ENCODE results near the gene NPB.
A peak's percentile ranks its signal among the peaks of the same experiment; 100 is the strongest.

NPB gene

GRCh38 chr17:81913394-81914102 is 11.5 kb downstream of the NPB start:
- peaks cover 6% of the 10 kb centered on the region; the same call in 1 of the 2 replicates for H3K4me1 ChIP-seq
- DNase-seq: no peak
- no peaks in the 10 kb centered on the region for H3K27me3 ChIP-seq
- H3K9me3 ChIP-seq: no peaks in the 10 kb centered on the region
- no peak for TF ChIP-seq CTCF (IDR thresholded peaks at IDR 0.05; ENCODE audit: low read depth, low read length)
- peaks cover 31% of the 10 kb centered on the region for H3K36me3 ChIP-seq
- no peak overlapping the region for H3K4me3 ChIP-seq (ENCODE audit: low read depth, low read length)

- peaks cover 6% of the 10 kb centered on the region; the same call in 1 of the 2 replicates for H3K4me1 ChIP-seq
- no peaks in the 10 kb centered on the region for H3K27me3 ChIP-seq
- peaks cover 31% of the 10 kb centered on the region for H3K36me3 ChIP-seq
Observed at GRCh38 chr17:81914103-81914850, 12.2 kb downstream of the NPB start.

GRCh38 chr17:81915331-81915730 is 13.3 kb downstream of the NPB start:
- peaks cover 41% of the 10 kb centered on the region for H3K36me3 ChIP-seq
- H3K4me1 ChIP-seq: peaks cover 6% of the 10 kb centered on the region; the same call in 1 of the 2 replicates

More at GRCh38 chr17:81914103-81914850, 12.2 kb downstream of the NPB start:
- Histone ChIP-seq H3K4me3 (ENCODE audit: low read depth, low read length) (no peak overlapping the region), H3K9me3 (no peaks in the 10 kb centered on the region)
- TF ChIP-seq CTCF (IDR thresholded peaks at IDR 0.05; ENCODE audit: low read depth, low read length): no peak
- no peak for DNase-seq

GRCh38 chr17:81916234-81917001 is 14.4 kb downstream of the NPB start:
- Histone ChIP-seq H3K27me3 (no peaks in the 10 kb centered on the region), H3K9me3 (no peaks in the 10 kb centered on the region), H3K36me3 (peaks cover 50% of the 10 kb centered on the region), H3K4me3 (ENCODE audit: low read depth, low read length) (no peak overlapping the region), H3K4me1 (peaks cover 6% of the 10 kb centered on the region; the same call in 1 of the 2 replicates)
- TF ChIP-seq CTCF (IDR thresholded peaks at IDR 0.05; ENCODE audit: low read depth, low read length): no peak
- no peak for DNase-seq

More at GRCh38 chr17:81915331-81915730, 13.3 kb downstream of the NPB start:
- no peaks in the 10 kb centered on the region for H3K9me3 ChIP-seq
- TF ChIP-seq CTCF (IDR thresholded peaks at IDR 0.05; ENCODE audit: low read depth, low read length): no peak
- H3K27me3 ChIP-seq: no peaks in the 10 kb centered on the region
- H3K4me3 ChIP-seq (ENCODE audit: low read depth, low read length): no peak overlapping the region
- DNase-seq: no peak

GRCh38 chr17:81917565-81918332 is 15.7 kb downstream of the NPB start, which contains the start of gene SIRT7:
TSS of gene SIRT7 (minus strand) at chr17:81918176. CDS start at chr17:81918131, 45 bp downstream.
- Histone ChIP-seq H3K4me3 (ENCODE audit: low read depth, low read length) (peak within 1 kb of the TSS; percentile 58), H3K36me3 (peaks cover 50% of the 10 kb centered on the region), H3K9me3 (no peaks in the 10 kb centered on the region), H3K4me1 (peaks cover 6% of the 10 kb centered on the region; the same call in 1 of the 2 replicates), H3K27me3 (no peaks in the 10 kb centered on the region)
- no peak for TF ChIP-seq CTCF (IDR thresholded peaks at IDR 0.05; ENCODE audit: low read depth, low read length)
- DNase-seq: peak; percentile 84
